PC-3 (cell line): ENCODE results near the gene FOXRED2.

ENCODE experiments used
- EZH2 ChIP-seq: fragments of 300-600 bp; sonication (generic); IDR thresholded peaks from one replicate; pipeline ENCODE4 v1.6.1; 2017; ENCODE audit warnings: antibody characterized with exemption, mild to moderate bottlenecking, low read length; ENCODE audit not compliant: unreplicated experiment
- TF ChIP-seq, protein P1 (sequence below): fragments of 300-600 bp; sonication (generic); conservative IDR thresholded peaks from 2 replicates; pipeline ENCODE4 v1.5.1; 2017; ENCODE audit warnings: antibody characterized with exemption, low read depth, mild to moderate bottlenecking, low read length

DNA sequence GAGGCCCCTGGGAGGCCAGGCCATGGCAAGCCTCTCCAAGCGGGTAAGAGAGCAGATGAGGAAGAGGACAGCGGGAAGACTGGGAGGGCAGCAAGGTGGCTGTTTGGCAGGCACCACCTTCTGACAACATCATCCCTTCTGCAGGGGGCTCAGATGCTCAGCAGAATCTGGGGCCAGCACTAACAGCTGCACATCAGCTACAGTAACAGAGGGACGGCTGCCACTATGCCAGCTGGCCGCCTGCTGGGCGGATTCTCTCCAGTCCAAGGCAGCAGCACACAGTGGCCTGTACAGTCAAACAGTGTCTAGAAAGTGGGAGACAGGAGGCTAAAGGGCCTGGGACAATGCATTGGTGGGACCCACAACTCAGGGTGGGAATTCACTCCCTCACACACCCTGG is 14.7 kb downstream of the FOXRED2 start:
- TF ChIP-seq, protein P1, sequence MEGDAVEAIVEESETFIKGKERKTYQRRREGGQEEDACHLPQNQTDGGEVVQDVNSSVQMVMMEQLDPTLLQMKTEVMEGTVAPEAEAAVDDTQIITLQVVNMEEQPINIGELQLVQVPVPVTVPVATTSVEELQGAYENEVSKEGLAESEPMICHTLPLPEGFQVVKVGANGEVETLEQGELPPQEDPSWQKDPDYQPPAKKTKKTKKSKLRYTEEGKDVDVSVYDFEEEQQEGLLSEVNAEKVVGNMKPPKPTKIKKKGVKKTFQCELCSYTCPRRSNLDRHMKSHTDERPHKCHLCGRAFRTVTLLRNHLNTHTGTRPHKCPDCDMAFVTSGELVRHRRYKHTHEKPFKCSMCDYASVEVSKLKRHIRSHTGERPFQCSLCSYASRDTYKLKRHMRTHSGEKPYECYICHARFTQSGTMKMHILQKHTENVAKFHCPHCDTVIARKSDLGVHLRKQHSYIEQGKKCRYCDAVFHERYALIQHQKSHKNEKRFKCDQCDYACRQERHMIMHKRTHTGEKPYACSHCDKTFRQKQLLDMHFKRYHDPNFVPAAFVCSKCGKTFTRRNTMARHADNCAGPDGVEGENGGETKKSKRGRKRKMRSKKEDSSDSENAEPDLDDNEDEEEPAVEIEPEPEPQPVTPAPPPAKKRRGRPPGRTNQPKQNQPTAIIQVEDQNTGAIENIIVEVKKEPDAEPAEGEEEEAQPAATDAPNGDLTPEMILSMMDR: no peak
- no peak for TF ChIP-seq EZH2
